ENCODE results near the gene SLC45A3.

SLC45A3 gene

DNA sequence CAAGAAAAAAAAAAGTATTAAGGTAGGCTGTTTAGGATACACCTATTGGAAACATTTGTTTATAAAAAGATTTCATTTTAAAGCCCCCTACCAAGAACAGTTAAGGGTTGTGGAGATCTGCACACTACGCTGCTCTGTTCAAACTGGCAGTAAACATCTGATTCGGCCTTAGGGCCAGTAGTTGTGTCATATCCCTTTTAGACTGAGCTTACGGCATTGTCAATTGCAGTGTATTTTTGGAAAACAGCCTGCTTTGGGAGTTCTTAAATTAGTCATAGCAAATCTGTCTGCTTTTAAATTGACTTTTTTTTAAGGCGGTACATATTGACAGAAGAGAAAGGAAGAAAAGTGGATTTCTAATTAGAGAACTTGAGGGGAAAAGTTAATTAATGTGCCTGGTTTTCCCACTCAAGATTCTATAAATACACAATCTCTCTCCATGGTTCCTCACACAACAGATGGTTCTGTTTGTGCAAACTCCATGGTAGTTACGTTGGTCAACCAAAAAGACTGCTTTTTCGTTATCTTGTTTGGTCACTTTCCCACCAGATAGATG is 46.8 kb downstream of the SLC45A3 start:
- no peak for DNase-seq (ENCODE audit: low spot score)

DNA sequence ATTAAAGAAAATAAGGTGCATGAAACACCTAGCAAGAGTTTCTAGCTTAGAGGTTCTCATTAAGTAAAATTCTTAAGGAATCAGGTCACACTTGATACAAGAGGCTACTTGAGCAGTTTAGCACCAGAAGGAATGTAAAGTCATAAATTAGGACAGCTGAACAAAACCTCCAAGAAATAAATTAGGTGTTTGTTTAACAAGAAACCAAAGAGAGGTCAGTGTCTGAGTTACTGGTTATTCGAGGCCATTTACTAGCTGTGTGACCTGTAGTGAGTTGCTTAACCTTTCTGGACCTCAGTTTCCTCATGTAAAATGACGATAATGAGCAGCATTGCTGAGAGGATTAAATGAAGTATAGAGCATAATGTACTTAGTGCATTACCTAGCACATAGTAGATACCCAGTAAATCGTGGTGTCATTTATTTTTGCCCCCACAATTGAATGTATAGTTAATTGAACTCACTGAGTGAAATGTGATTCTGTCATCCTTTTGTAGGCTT is 47.6 kb downstream of the SLC45A3 start:
- no peak for DNase-seq (ENCODE audit: low spot score)

GRCh38 chr1:205631768-205632668 is 48.3 kb downstream of the SLC45A3 start, which contains the start of gene ELK4:
Gene ELK4 (minus strand): TSS chr1:205632011. CDS start chr1:205623882, 8,129 bp downstream.
- peak; percentile 98 for DNase-seq (ENCODE audit: low spot score)

GRCh38 chr1:205631010-205631767 is 49.1 kb downstream of the SLC45A3 start:
- DNase-seq (ENCODE audit: low spot score), result peak; percentile 48

DNA sequence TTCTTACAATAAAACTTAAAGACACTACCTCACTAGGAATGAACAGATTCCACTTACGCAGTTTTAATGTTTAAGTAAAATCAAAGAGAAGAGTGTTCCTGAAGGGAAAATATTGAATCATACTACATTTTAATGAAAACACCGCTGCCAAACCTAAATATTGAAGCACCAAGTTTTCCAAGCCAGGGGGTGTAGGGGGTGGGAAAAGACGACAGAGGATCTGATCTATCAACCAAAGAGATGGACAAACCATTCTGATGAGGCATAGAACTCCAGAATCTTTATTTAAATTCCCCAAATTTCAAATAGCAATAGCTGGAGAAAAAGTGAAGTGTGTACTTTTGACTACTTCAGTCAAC is 49.7 kb downstream of the SLC45A3 start:
- no peak for DNase-seq (ENCODE audit: low spot score)

DNA sequence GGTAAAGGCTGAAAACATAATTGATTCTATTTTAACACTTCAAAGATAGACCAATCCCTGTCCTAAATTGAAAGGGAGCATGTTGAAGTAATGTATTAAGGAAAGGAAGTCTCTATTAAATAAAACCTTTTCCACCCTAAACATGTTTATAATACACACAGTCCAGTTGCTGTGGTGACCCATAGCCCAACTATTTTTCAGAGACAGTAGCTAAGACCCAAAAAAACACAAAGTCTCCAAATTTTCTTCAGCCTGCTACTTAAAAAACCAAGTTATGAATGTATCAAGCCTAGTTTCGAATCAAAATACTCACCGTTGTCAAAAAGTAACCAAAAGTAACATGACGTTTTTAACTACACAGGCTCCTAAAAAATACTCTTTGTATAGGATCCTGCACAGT is 50.1 kb downstream of the SLC45A3 start:
- DNase-seq (ENCODE audit: low spot score), result peak; percentile 43

DNA sequence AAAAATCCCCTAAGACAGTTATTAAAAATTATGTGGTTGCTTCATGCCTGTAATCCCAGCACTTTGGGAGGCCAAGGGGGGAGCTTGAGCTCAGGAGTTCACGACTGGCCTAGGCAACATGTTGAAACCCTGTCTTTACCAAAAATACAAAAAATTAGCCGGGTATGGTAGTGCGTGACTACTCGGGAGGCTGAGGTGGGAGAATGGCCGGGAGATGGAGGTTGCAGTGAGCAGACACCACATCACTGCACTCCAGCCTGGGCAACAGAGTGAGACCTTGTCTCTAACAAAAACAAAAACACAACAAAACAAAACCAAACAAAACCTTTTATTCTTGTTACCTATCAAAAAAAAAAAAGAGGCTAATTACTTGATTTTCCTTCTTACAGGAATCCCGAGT is 50.6 kb downstream of the SLC45A3 start:
- no peak for DNase-seq (ENCODE audit: low spot score)

DNA sequence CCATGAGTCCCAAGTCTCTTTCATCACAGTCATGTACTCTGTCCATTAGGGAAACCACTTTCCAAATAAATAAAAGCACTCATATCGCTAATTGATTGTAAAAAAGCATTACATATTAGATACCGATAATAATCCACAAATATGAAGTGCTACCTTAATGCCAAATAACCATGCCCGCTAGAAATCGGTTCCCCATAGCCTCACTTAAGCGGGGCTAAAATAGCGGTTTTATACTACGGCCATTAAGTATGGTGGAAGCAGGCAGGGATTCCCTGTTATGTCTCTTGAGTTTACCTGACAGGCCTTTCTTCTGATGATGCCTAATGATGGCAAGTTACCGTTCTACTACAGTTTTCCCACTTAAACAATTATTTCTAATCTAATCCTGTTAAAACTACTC is 52.4 kb downstream of the SLC45A3 start:
- DNase-seq (ENCODE audit: low spot score), result no peak

GRCh38 chr1:205626216-205626615 is 54.1 kb downstream of the SLC45A3 start:
- DNase-seq (ENCODE audit: low spot score), result no peak

GRCh38 chr1:205623646-205624045 is 56.7 kb downstream of the SLC45A3 start:
- no peak for DNase-seq (ENCODE audit: low spot score)

- DNase-seq (ENCODE audit: low spot score), result no peak
Observed at GRCh38 chr1:205620269-205620668, 60.0 kb downstream of the SLC45A3 start.

- no peak for DNase-seq (ENCODE audit: low spot score)
Observed at GRCh38 chr1:205619376-205619775, 60.9 kb downstream of the SLC45A3 start.

- DNase-seq (ENCODE audit: low spot score), result no peak
Observed at GRCh38 chr1:205616563-205617293, 63.6 kb downstream of the SLC45A3 start.

- no peak for DNase-seq (ENCODE audit: low spot score)
Observed at GRCh38 chr1:205615789-205616188, 64.5 kb downstream of the SLC45A3 start.

- no peak for DNase-seq (ENCODE audit: low spot score)
Observed at GRCh38 chr1:205613854-205614412, 66.4 kb downstream of the SLC45A3 start.

GRCh38 chr1:205612556-205612955 is 67.8 kb downstream of the SLC45A3 start:
- DNase-seq (ENCODE audit: low spot score), result no peak

- no peak for DNase-seq (ENCODE audit: low spot score)
Observed at GRCh38 chr1:205612104-205612503, 68.2 kb downstream of the SLC45A3 start.

- DNase-seq (ENCODE audit: low spot score), result no peak
Observed at GRCh38 chr1:205610901-205611466, 69.3 kb downstream of the SLC45A3 start.

GRCh38 chr1:205610036-205610435 is 70.3 kb downstream of the SLC45A3 start:
- peak; percentile 10 for DNase-seq (ENCODE audit: low spot score)
